Measurements from ENCODE around the gene BLOC1S4.

- TF ChIP-seq EZH2 (IDR thresholded peaks at IDR 0.05): no peak
- no peak for TF ChIP-seq CEBPB (IDR thresholded peaks at IDR 0.05; ENCODE audit: low read depth)
- TF ChIP-seq SP1 (IDR thresholded peaks at IDR 0.05; ENCODE audit: low read depth): no peak
- no peak for TF ChIP-seq RAD21 (IDR thresholded peaks at IDR 0.05; ENCODE audit: low read depth)
- peak in 2 of 3 experiments; percentile 20; a peak in 3 of 6 replicates for TF ChIP-seq CTCF (IDR thresholded peaks at IDR 0.05 in 2 of 3, conservative IDR thresholded peaks at IDR 0.05 in 1 of 3; ENCODE audit: borderline replicate concordance in 1 of 3, insufficient read depth in 1 of 3, low read depth in 2 of 3, low read length in 2 of 3)
- no peak for TF ChIP-seq POLR2A (IDR thresholded peaks at IDR 0.05; ENCODE audit: borderline replicate concordance, extremely low read depth, insufficient read depth, insufficient read length)
- no peak for TF ChIP-seq EZH2phosphoT487 (IDR thresholded peaks at IDR 0.05; ENCODE audit: borderline replicate concordance)
- TF ChIP-seq JUND (IDR thresholded peaks at IDR 0.05): no peak
- TF ChIP-seq ZNF274 (IDR thresholded peaks at IDR 0.05; ENCODE audit: low read depth, low read length): no peak
- TF ChIP-seq MAX (IDR thresholded peaks at IDR 0.05): no peak
Observed at GRCh38 chr4:6686104-6686787, 29.7 kb upstream of the BLOC1S4 start.
